NCI-H526 (cell line): ENCODE results near the gene CEP63.
"Not testable (repeated sequence)": the region's sequence is repeated elsewhere in the genome, so short reads cannot be mapped to it uniquely, and the experiment has no call there.

Source experiments
- DNase-seq, 2 experiments: peaks; one replicate each; lab custom pipeline; 2025; lab: John Stamatoyannopoulos, UW

Gene CEP63

GRCh38 chr3:134517791-134518190 is 31.9 kb downstream of the CEP63 start:
- no peak for DNase-seq

- no peak for DNase-seq
These were observed 36.7 kb downstream of the CEP63 start for GRCh38 chr3:134522541-134522940.

GRCh38 chr3:134525293-134525692 is 39.4 kb downstream of the CEP63 start:
- no peak for DNase-seq

GRCh38 chr3:134526319-134526718 is 40.5 kb downstream of the CEP63 start:
- DNase-seq, result no peak

GRCh38 chr3:134527037-134527436 is 41.2 kb downstream of the CEP63 start:
- DNase-seq, result no peak

GRCh38 chr3:134527538-134528186 is 41.8 kb downstream of the CEP63 start:
- DNase-seq, result no peak

GRCh38 chr3:134533493-134533892 is 47.6 kb downstream of the CEP63 start:
- no peak for DNase-seq

- no peak for DNase-seq
These were observed 49.5 kb downstream of the CEP63 start for GRCh38 chr3:134535186-134535970.

GRCh38 chr3:134536781-134537180 is 50.9 kb downstream of the CEP63 start:
- DNase-seq, result no peak

GRCh38 chr3:134542287-134542958 is 56.6 kb downstream of the CEP63 start:
- DNase-seq, result no peak

- DNase-seq, result no peak
These were observed 57.3 kb downstream of the CEP63 start for GRCh38 chr3:134543113-134543512.

GRCh38 chr3:134544316-134544715 is 58.5 kb downstream of the CEP63 start:
- DNase-seq, result no peak

GRCh38 chr3:134544783-134545182 is 58.9 kb downstream of the CEP63 start:
- DNase-seq, result not testable (repeated sequence)

GRCh38 chr3:134545818-134546217 is 60.0 kb downstream of the CEP63 start:
- DNase-seq, result no peak

GRCh38 chr3:134552784-134553183 is 66.9 kb downstream of the CEP63 start:
- DNase-seq, result no peak

GRCh38 chr3:134559591-134559990 is 73.7 kb downstream of the CEP63 start:
- DNase-seq, result no peak

GRCh38 chr3:134562055-134562454 is 76.2 kb downstream of the CEP63 start:
- no peak for DNase-seq

- no peak for DNase-seq
These were observed 77.7 kb downstream of the CEP63 start for GRCh38 chr3:134563601-134564000.

- no peak for DNase-seq
These were observed 79.1 kb downstream of the CEP63 start for GRCh38 chr3:134564991-134565390.

- no peak for DNase-seq
These were observed 81.7 kb downstream of the CEP63 start for GRCh38 chr3:134567605-134568004.

GRCh38 chr3:134568790-134569189 is 82.9 kb downstream of the CEP63 start:
- DNase-seq, result no peak

- DNase-seq, result not testable (repeated sequence)
These were observed 84.0 kb downstream of the CEP63 start for GRCh38 chr3:134569899-134570298.

- peak; percentile 58 to 59 for DNase-seq
These were observed 90.6 kb downstream of the CEP63 start for GRCh38 chr3:134576426-134576825.
